AG04450 (cell line): Measurements from ENCODE around the gene TRAF7. TPM values are rescaled to one million over a fixed set of nuclear protein-coding genes. Genes with fewer than 3 reads are reported as not detected.
A peak's percentile ranks its signal among the peaks of the same experiment; 100 is the strongest.
"Not testable (repeated sequence)": the region's sequence is repeated elsewhere in the genome, so short reads cannot be mapped to it uniquely, and the experiment has no call there.

Source experiments
- CTCF ChIA-PET: fragments of 300-600, 350-600 bp; formaldehyde crosslinking; extraction: SDS; loops from one replicate; lab custom pipeline; 2022; ENCODE audit warnings: antibody characterized with exemption, inconsistent platforms; lab: Charles Lee
- POLR2A ChIA-PET: fragments of 350-600 bp; formaldehyde crosslinking; extraction: SDS; loops from one replicate; lab custom pipeline; 2021; ENCODE audit warnings: antibody characterized with exemption, inconsistent platforms; lab: Yijun Ruan, JAX
- DNase-seq: peaks from one replicate; pipeline ENCODE4 v3.0.0-alpha.2; 2011; ENCODE audit warnings: low read depth, low spot score
- H3K27ac ChIP-seq: one replicate; pipeline ENCODE4 v1.5.1; 2012; ENCODE audit warnings: low read depth, low read length, control low read depth
- H3K27me3 ChIP-seq: one replicate; pipeline ENCODE4 v1.6.0; 2012; ENCODE audit warnings: low read length; ENCODE audit not compliant: control insufficient read depth, insufficient read depth
- H3K4me3 ChIP-seq: 2 replicates; pipeline ENCODE4 v1.5.1; 2011; ENCODE audit warnings: mild to moderate bottlenecking, low read depth, low read length, control low read depth
- H3K9me3 ChIP-seq: 2 replicates; pipeline ENCODE4 v1.5.1; 2012; ENCODE audit warnings: low read length; ENCODE audit not compliant: control insufficient read depth, insufficient read depth
- polyA plus RNA-seq: library from polyadenylated mRNA; depleted of rRNA; stranded (reverse); fragments of >200 nt; gene quantifications from 2 replicates; pipeline ENCODE4 v1.2.3, GENCODE V29; 2011

The TRAF7 gene
- polyA plus RNA-seq, 1 experiment: 35.2 TPM

DNA sequence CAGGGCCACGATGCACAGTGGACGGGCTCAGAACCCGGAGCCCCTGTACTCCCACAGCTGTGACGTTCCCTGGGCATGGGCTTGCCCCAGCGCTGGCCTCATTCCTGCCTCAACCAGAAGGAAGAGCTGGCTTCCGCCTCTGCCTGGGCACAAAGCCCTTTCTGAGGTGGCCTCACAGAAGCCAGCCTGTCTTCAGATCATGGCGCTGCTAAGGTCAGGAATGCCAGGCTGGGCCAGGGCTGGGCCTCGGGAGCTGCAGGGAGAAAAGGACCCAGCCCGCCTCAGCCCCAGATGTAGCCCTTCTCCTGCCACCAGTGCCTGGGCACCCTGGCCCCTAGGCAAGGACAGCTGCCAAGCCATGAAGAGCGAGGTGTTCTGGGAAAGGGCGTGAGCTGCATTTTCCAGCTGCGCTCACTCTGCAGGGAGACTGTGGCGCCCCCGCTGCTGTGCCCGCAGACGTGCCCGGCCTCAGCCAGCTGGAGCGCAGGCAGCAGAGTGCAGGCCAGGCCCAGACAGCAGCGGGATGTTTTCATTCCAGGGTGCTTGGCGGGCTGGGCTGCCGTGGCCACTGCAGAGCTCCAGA, 29.3 kb upstream of the TRAF7 start:
- Histone ChIP-seq H3K4me3 (peak overlapping the region; percentile 4; the same call in 1 of the 2 replicates), H3K27ac (peak overlapping the region; percentile 65)
- ChIA-PET POLR2A (interaction anchor here (0.6 to 1.4 kb wide), 3 partner anchors 29 to 899 kb away, joined by 4 to 7 read pairs (median 6); partner anchors contain the start of genes RPS2 and TRAF7), CTCF (interaction anchor here (1.3 kb wide), 1 partner anchor 14 kb away, joined by 4 read pairs; no protein-coding TSS in a partner anchor)
- DNase-seq, H3K9me3 ChIP-seq, H3K27me3 ChIP-seq: not testable (repeated sequence)

DNA sequence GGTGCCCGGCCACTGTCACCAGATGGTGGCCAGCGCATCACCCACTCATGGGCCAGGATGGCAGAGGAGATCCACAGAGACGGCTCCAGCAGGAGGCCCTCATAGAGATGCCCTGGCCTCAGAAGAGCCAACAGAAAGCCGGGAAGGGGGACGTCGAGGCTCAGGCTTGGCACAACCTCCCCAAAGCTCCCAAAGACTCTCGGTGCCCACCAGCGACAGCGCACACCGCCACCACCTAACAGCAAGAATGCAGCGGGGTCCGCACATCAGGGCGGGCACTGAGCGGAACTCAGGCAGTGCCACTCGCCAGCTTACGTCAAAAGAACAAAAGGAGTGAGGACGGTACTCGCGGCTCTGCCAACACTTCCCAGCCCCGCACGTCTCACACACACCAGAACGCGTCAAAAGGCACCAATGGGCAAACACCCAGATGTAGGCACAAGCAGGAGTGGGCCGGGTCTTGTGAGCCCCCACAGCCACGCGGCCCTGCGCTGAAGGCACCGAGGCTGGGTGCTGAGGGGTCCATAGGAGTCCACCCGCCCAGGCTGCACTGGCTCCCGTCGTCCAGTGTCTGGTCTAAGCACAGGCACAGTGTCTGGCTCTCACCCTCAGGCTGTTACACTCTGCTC, 28.5 kb upstream of the TRAF7 start:
- ChIA-PET POLR2A (interaction anchor here (0.6 to 1.4 kb wide), 3 partner anchors 28 to 898 kb away, joined by 4 to 7 read pairs (median 6); partner anchors contain the start of genes RPS2 and TRAF7), CTCF (interaction anchor here (1.3 kb wide), 1 partner anchor 14 kb away, joined by 4 read pairs; no protein-coding TSS in a partner anchor)
- H3K4me3 ChIP-seq, H3K27ac ChIP-seq, DNase-seq, H3K27me3 ChIP-seq, H3K9me3 ChIP-seq: not testable (repeated sequence)

DNA sequence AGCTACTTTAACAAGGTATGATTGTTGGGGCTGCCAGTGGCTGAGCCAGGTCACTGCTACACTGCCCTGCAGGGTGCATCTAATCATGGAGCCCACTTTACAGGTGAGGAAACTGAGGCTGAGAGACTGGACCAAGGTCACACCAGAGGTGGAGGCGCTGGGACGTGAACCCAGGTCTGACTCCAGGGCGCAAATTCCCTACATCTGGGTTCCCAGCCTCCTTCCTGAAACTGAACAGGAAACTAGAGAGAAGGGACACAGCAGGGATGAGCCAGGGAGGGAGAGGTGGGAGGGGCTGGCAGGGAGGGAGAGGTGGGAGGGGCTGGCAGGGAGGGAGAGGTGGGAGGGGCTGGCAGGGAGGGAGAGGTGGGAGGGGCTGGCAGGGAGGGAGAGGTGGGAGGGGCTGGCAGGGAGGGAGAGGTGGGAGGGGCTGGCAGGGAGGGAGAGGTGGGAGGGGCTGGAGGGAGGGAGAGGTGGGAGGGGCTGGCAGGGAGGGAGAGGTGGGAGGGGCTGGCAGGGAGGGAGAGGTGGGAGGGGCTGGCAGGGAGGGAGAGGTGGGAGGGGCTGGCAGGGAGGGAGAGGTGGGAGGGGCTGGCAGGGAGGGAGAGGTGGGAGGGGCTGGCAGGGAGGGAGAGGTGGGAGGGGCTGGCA, 27.8 kb upstream of the TRAF7 start:
- H3K9me3 ChIP-seq, POLR2A ChIA-PET, DNase-seq, H3K27me3 ChIP-seq, CTCF ChIA-PET, H3K4me3 ChIP-seq: not testable (repeated sequence)
- H3K27ac ChIP-seq: peak overlapping the region; percentile 31

DNA sequence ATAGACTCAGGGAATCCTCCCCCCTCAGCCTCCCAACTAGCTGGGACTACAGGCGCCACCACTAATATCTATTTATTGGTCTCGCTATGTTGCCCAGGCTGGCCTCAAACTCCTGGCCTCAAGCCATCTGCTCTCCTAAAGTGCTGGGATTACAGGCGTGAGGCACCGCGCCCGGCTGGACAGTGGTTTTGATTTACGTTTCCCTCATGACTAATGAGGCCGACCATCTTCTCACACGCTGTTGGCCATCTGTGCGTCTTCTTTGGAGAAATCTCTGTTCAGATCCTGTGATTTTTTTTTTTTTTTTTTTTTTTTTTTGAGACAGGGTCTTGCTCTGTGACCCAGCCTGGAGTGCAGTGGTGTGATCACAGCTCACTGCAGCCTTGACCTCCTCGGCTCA, 26.3 kb upstream of the TRAF7 start:
- CTCF ChIA-PET: interaction anchor here (0.6 kb wide), 1 partner anchor 67 kb away, joined by 4 read pairs; no protein-coding TSS in a partner anchor
- POLR2A ChIA-PET, DNase-seq: not testable (repeated sequence)

DNA sequence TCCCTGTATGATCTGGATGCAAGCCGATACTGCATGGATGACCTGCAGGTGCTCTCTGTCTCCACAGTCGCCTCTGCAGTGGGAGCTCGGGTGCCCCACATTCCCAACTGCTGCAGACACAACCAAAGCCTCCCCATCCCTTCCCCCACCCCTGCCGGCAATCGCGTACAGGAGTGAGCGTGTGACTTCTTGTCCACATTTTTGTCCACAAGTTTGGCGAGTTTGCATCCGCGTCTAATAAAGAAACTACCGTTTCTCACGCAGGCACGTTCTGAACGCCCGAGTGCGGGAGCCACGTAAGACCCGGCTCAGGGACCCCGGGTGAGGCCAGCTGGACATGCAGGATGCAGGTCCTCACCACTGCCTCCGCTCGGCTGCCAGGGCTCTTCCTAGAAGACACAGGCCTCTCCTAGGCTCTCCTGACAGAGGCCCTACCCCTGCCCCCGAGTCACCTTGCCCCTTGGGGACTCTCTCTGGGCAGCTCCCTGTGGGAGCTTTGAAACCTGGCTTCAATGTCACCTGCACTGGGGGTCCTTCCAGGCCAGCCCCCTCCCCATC, 25.6 kb upstream of the TRAF7 start:
- H3K27ac ChIP-seq, CTCF ChIA-PET, H3K9me3 ChIP-seq, DNase-seq, H3K4me3 ChIP-seq, POLR2A ChIA-PET, H3K27me3 ChIP-seq: not testable (repeated sequence)

More for the DNA sequence above, 26.3 kb upstream of the TRAF7 start:
- not testable (repeated sequence) for H3K27me3 ChIP-seq, H3K9me3 ChIP-seq, H3K4me3 ChIP-seq, H3K27ac ChIP-seq

DNA sequence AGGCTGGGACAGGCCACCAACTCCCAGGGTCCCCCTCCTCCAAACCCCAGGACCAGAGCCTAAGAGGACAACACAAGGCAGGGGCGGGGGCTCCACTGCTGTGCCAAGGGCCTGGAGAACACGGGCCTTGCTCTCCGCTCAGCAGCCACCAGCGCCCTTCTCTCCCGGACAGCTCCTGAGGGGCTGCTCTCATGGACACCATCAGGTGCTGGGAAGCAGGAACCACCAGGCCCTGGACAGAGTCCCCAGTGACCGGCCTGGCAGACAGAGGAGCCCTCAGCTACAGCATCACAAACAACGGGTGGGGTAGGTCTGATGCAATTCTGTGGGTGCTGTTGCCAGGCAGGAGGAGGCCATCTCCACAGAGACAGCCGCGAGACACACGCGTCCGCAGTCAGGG, 21.8 kb upstream of the TRAF7 start:
- H3K27ac ChIP-seq, H3K9me3 ChIP-seq, POLR2A ChIA-PET, H3K27me3 ChIP-seq, CTCF ChIA-PET, DNase-seq: not testable (repeated sequence)
- H3K4me3 ChIP-seq: peak overlapping the region; percentile 36

DNA sequence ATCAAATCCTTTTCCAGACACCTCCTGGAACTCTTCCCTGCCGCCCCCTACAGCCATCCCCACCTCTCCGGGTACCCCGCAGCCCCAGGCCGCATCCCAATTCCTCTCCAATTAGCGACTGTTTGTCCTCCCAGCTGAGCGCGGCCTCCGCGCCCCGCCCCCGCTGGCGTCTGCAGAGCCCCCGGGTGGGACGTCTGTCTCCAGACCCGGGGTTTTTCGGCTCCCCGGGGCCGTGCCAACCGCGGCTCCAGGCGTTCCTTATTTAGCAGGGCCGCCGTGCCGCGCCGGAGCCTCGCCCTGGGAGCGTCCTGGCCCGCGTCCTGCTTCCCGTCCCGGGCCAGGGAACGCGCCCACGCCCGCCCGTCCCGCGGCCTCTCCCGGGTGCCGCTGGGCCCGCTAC, 20.5 kb upstream of the TRAF7 start:
- POLR2A ChIA-PET, H3K27me3 ChIP-seq, CTCF ChIA-PET, H3K9me3 ChIP-seq, DNase-seq, H3K27ac ChIP-seq: not testable (repeated sequence)
- peak overlapping the region; percentile 61 for H3K4me3 ChIP-seq

DNA sequence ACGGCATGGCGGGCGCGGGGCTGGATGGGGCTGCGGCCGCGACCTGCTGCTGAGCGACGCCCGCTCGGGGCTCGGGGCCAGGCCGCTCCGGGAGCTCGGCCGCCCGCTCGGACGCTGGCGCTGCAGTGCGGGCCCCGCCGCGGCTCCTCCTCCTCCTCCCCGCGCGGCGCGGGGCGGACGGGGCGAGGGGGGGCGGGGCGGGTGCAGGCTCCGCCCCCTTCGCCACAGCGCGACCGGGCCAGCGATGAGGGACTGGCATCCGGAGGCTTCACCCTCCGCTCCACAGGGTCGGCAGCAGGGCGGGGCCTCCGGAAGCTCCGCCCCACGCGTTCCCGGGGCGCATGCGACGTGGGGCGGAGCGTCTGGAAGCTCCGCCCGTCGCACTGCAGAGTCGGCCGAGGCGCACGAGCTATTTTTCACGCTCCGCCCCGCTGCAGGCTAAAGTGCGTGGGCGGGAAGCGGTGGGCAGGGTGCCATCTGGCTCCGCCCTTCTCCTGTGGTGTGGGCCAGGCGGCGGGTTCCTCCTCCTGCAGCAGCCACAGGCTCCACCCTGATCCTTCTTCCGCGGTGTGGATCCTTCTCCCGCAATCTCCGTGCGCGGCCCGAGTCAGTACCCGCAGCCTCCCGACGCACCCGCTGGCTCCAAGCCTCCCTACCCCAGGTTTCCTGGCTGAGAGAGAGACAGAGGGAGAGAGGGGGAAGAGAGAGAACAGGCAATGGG, 19.7 kb upstream of the TRAF7 start, which contains the start of gene PKD1:
Gene PKD1 (minus strand): TSS at position 129 of the 721 bp plus-strand sequence. CDS start 209 bp downstream, outside the sequence.
- peak; percentile 90 for DNase-seq
- H3K27me3 ChIP-seq, H3K9me3 ChIP-seq, H3K27ac ChIP-seq: not testable (repeated sequence)
- CTCF ChIA-PET: interaction anchor here (0.5 to 1.5 kb wide), 2 partner anchors 10 to 132 kb away, joined by 3 to 9 read pairs; no protein-coding TSS in a partner anchor
- peak within 1 kb of the TSS; percentile 61 for H3K4me3 ChIP-seq
- POLR2A ChIA-PET: interaction anchor here (1.0 to 1.1 kb wide), 2 partner anchors 19 to 171 kb away, joined by 7 to 8 read pairs; partner anchors contain the start of genes RPS2 and TRAF7
